ENCODE data around the gene DPF3.

The DPF3 gene

GRCh38 chr14:72742118-72742837 lies 151.6 kb downstream of the DPF3 start:
- DNase-seq (ENCODE audit: low read depth): no peak
- TF ChIP-seq CTCF (IDR thresholded peaks at IDR 0.05; ENCODE audit: insufficient read depth, low read depth, low read length, missing control alignments): no peak
- H3K4me3 ChIP-seq (ENCODE audit: low read length): no peak overlapping the region

GRCh38 chr14:72741826-72742117 lies 152.1 kb downstream of the DPF3 start:
- no peak for TF ChIP-seq CTCF (IDR thresholded peaks at IDR 0.05; ENCODE audit: insufficient read depth, low read depth, low read length, missing control alignments)
- no peak overlapping the region for H3K4me3 ChIP-seq (ENCODE audit: low read length)
- no peak for DNase-seq (ENCODE audit: low read depth)

GRCh38 chr14:72740966-72741825 lies 152.7 kb downstream of the DPF3 start:
- DNase-seq (ENCODE audit: low read depth): no peak
- no peak for TF ChIP-seq CTCF (IDR thresholded peaks at IDR 0.05; ENCODE audit: insufficient read depth, low read depth, low read length, missing control alignments)
- H3K4me3 ChIP-seq (ENCODE audit: low read length): no peak overlapping the region

- TF ChIP-seq CTCF (IDR thresholded peaks at IDR 0.05; ENCODE audit: insufficient read depth, low read depth, low read length, missing control alignments): no peak
- no peak overlapping the region for H3K4me3 ChIP-seq (ENCODE audit: low read length)
- DNase-seq (ENCODE audit: low read depth): no peak
These were observed 153.4 kb downstream of the DPF3 start for GRCh38 chr14:72740504-72740961.

- no peak for TF ChIP-seq CTCF (IDR thresholded peaks at IDR 0.05; ENCODE audit: insufficient read depth, low read depth, low read length, missing control alignments)
- DNase-seq (ENCODE audit: low read depth): no peak
- H3K4me3 ChIP-seq (ENCODE audit: low read length): no peak overlapping the region
These were observed 154.2 kb downstream of the DPF3 start for GRCh38 chr14:72739446-72740405.

GRCh38 chr14:72738161-72738611 lies 155.7 kb downstream of the DPF3 start:
- no peak overlapping the region for H3K4me3 ChIP-seq (ENCODE audit: low read length)
- TF ChIP-seq CTCF (IDR thresholded peaks at IDR 0.05; ENCODE audit: insufficient read depth, low read depth, low read length, missing control alignments): no peak
- DNase-seq (ENCODE audit: low read depth): no peak
